Smooth muscle cell (in vitro differentiated cells): ENCODE results near the gene RGS14. TPM values are rescaled to one million over a fixed set of nuclear protein-coding genes. Genes with fewer than 3 reads are reported as not detected.

Experiments
- DNase-seq: peaks from one replicate; lab custom pipeline; 2025; ENCODE audit not compliant: unreplicated experiment; lab: John Stamatoyannopoulos, UW
- H2AFZ ChIP-seq: fragments of 200-600 bp; sonication (generic); 2 replicates; pipeline ENCODE4 v1.6.0; 2016; ENCODE audit warnings: antibody characterized with exemption, low read depth, mild to moderate bottlenecking
- H3F3A ChIP-seq: fragments of 200-600 bp; sonication (generic); 2 replicates; pipeline ENCODE4 v1.6.0; 2017; ENCODE audit warnings: antibody characterized with exemption, low read depth
- H3K27ac ChIP-seq: fragments of 200-600 bp; sonication (generic); 2 replicates; pipeline ENCODE4 v1.5.1; 2016; ENCODE audit warnings: low read depth, mild to moderate bottlenecking
- H3K27me3 ChIP-seq: fragments of 200-600 bp; sonication (generic); 2 replicates; pipeline ENCODE4 v1.6.1; 2016; ENCODE audit warnings: low read depth, mild to moderate bottlenecking
- H3K36me3 ChIP-seq: fragments of 200-600 bp; sonication (generic); 2 replicates; pipeline ENCODE4 v1.5.1; 2016; ENCODE audit warnings: low read depth
- H3K4me1 ChIP-seq: fragments of 200-600 bp; sonication (generic); 2 replicates; pipeline ENCODE4 v1.5.1; 2016; ENCODE audit warnings: low read depth
- H3K4me2 ChIP-seq: fragments of 200-600 bp; sonication (generic); 2 replicates; pipeline ENCODE4 v1.6.0; 2016; ENCODE audit warnings: mild to moderate bottlenecking
- H3K4me3 ChIP-seq: fragments of 200-600 bp; sonication (generic); 2 replicates; pipeline ENCODE4 v1.5.1; 2016; ENCODE audit warnings: mild to moderate bottlenecking
- H3K79me2 ChIP-seq: fragments of 200-600 bp; sonication (generic); 2 replicates; pipeline ENCODE4 v1.6.0; 2016; ENCODE audit warnings: low read depth, mild to moderate bottlenecking
- H3K9ac ChIP-seq: fragments of 200-600 bp; sonication (generic); 2 replicates; pipeline ENCODE4 v1.6.0; 2016; ENCODE audit warnings: low read depth
- H3K9me3 ChIP-seq: fragments of 200-600 bp; sonication (generic); replicated peaks from 2 replicates; pipeline ENCODE4 v1.5.1; 2016; ENCODE audit warnings: low read depth
- H4K20me1 ChIP-seq: fragments of 200-600 bp; sonication (generic); 2 replicates; pipeline ENCODE4 v1.6.0; 2016; ENCODE audit warnings: low read depth
- CTCF ChIP-seq: fragments of 200-600 bp; sonication (generic); IDR thresholded peaks from 2 replicates; pipeline ENCODE4 v1.5.1; 2017; ENCODE audit warnings: borderline replicate concordance, mild to moderate bottlenecking, antibody characterized with exemption; ENCODE audit not compliant: insufficient read depth, poor library complexity, severe bottlenecking
- WGBS: methylation state at CpG from one replicate; pipeline ENCODE4 v1.1.7; 2016; ENCODE audit warnings: low lambda C conversion rate; 5-methylcytosine and 5-hydroxymethylcytosine counted together
- polyA plus RNA-seq: library from polyadenylated mRNA; unstranded; fragments of >200 nt; fragmentation: Nextera tagmentation; extraction: Ambion mirVana; gene quantifications from 2 replicates; pipeline ENCODE4 v1.2.1, GENCODE V29; 2016
- total RNA-seq: library from RNA; depleted of rRNA; stranded (reverse); fragments of >200 nt; gene quantifications from 2 replicates; pipeline ENCODE4 v1.2.3, GENCODE V29; 2014

The RGS14 gene
- total and polyA plus RNA-seq, 2 experiments from 2014 or later, result 6.0 to 23.3 TPM

GRCh38 chr5:177327539-177328522, 29.9 kb upstream of the RGS14 start:
- WGBS, result 87% methylated on average over 28 of the region's 28 CpGs

GRCh38 chr5:177328545-177329231, 29.0 kb upstream of the RGS14 start:
- Histone ChIP-seq H4K20me1 (peaks cover 46% of the 10 kb centered on the region), H3K4me1 (no peaks in the 10 kb centered on the region), H3K27me3 (no peaks in the 10 kb centered on the region), H3K4me2 (no peak overlapping the region), H2AFZ (no peak overlapping the region), H3K79me2 (no peaks in the 10 kb centered on the region), H3K27ac (no peak overlapping the region), H3K4me3 (no peak overlapping the region), H3K36me3 (no peaks in the 10 kb centered on the region), H3K9me3 (no peaks in the 10 kb centered on the region), H3F3A (no peaks in the 10 kb centered on the region), H3K9ac (no peak overlapping the region)
- no peak for DNase-seq
- 94% methylated on average over 19 of the region's 19 CpGs for WGBS
- no peak for TF ChIP-seq CTCF

More at GRCh38 chr5:177327539-177328522, 29.9 kb upstream of the RGS14 start:
- Histone ChIP-seq H3K9me3 (no peaks in the 10 kb centered on the region), H3K9ac (no peak overlapping the region), H3K79me2 (no peaks in the 10 kb centered on the region), H3F3A (no peaks in the 10 kb centered on the region), H2AFZ (no peak overlapping the region), H3K36me3 (no peaks in the 10 kb centered on the region), H3K4me3 (no peak overlapping the region), H4K20me1 (peaks cover 50% of the 10 kb centered on the region), H3K27ac (peak overlapping the region; percentile 6), H3K4me1 (no peaks in the 10 kb centered on the region), H3K27me3 (no peaks in the 10 kb centered on the region), H3K4me2 (no peak overlapping the region)
- DNase-seq, result no peak
- no peak for TF ChIP-seq CTCF

GRCh38 chr5:177329883-177330282, 27.8 kb upstream of the RGS14 start:
- TF ChIP-seq CTCF, result no peak
- no peaks in the 10 kb centered on the region for H3K9me3 ChIP-seq
- H3K36me3 ChIP-seq, result no peaks in the 10 kb centered on the region
- no peaks in the 10 kb centered on the region for H3K4me1 ChIP-seq
- no peak overlapping the region for H3K4me3 ChIP-seq
- H3K9ac ChIP-seq, result no peak overlapping the region
- H3F3A ChIP-seq, result no peaks in the 10 kb centered on the region
- WGBS, result 95% methylated on average over 6 of the region's 6 CpGs
- no peaks in the 10 kb centered on the region for H3K79me2 ChIP-seq
- no peak overlapping the region for H2AFZ ChIP-seq
- no peak overlapping the region for H3K27ac ChIP-seq
- H4K20me1 ChIP-seq, result peaks cover 45% of the 10 kb centered on the region
- no peak for DNase-seq
- no peak overlapping the region for H3K4me2 ChIP-seq
- no peaks in the 10 kb centered on the region for H3K27me3 ChIP-seq
